Right atrium auricular region (tissue), 2 donors: Measurements from ENCODE around the gene GSTO2. TPM values are rescaled to one million over a fixed set of nuclear protein-coding genes. Genes with fewer than 3 reads are reported as not detected.

ENCODE experiments used
- DNase-seq: peaks from one replicate; pipeline ENCODE4 v3.0.0-alpha.2; 2019; ENCODE audit warnings: low spot score
- H3K27ac ChIP-seq, 2 donors: fragments of 200-600 bp; sonication (generic); 1 replicate in 1 of 2; 2 replicates in 1 of 2; pipeline ENCODE4 v1.5.1; 2016 to 2019
- H3K27me3 ChIP-seq, 2 donors: fragments of 200-600 bp; sonication (generic); one replicate each; pipeline versions ENCODE4 v1.5.1 to v1.6.0; 2017 to 2019
- H3K36me3 ChIP-seq: fragments of 200-600 bp; sonication (generic); one replicate; pipeline ENCODE4 v1.5.1; 2016
- H3K4me1 ChIP-seq, 2 donors: fragments of 200-600 bp; sonication (generic); one replicate each; pipeline versions ENCODE4 v1.5.1 to v1.6.0; 2017 to 2019
- H3K4me3 ChIP-seq, 2 donors: fragments of 200-600 bp; sonication (generic); 1 replicate in 1 of 2; 2 replicates in 1 of 2; pipeline ENCODE4 v1.5.1; 2017 to 2019; ENCODE audit warnings: mild to moderate bottlenecking in 1 of 2, moderate library complexity in 1 of 2
- H3K9me3 ChIP-seq, 2 donors: fragments of 200-600 bp; sonication (generic); one replicate each; pipeline ENCODE4 v1.5.1; 2019
- CTCF ChIP-seq, 2 donors: fragments of 200-600 bp; sonication (generic); IDR thresholded peaks; one replicate each; pipeline ENCODE4 v1.5.1; 2019; ENCODE audit warnings: antibody characterized with exemption in 2 of 2
- total RNA-seq, 2 donors: library from RNA; depleted of rRNA; stranded (reverse); fragments of >200 nt; gene quantifications; one replicate each; pipeline ENCODE4 v1.1.0, GENCODE V29; 2016

GSTO2 gene
- total RNA-seq, 2 donors from 2014 or later, result 0.55 to 0.63 TPM

GRCh38 chr10:104291439-104291951 lies 22.5 kb downstream of the GSTO2 start:
- H3K4me1 ChIP-seq, result peaks cover 0 to 10% of the 10 kb centered on the region in 2 donors
- no peaks in the 10 kb centered on the region for H3K27me3 ChIP-seq
- H3K9me3 ChIP-seq, result no peaks in the 10 kb centered on the region
- H3K36me3 ChIP-seq, result no peaks in the 10 kb centered on the region
- peak; percentile 94 for DNase-seq
- no peak overlapping the region for H3K4me3 ChIP-seq
- H3K27ac ChIP-seq, result no peak overlapping the region
- TF ChIP-seq CTCF (IDR thresholded peaks at IDR 0.05), result peak; percentile 99 to 100

DNA sequence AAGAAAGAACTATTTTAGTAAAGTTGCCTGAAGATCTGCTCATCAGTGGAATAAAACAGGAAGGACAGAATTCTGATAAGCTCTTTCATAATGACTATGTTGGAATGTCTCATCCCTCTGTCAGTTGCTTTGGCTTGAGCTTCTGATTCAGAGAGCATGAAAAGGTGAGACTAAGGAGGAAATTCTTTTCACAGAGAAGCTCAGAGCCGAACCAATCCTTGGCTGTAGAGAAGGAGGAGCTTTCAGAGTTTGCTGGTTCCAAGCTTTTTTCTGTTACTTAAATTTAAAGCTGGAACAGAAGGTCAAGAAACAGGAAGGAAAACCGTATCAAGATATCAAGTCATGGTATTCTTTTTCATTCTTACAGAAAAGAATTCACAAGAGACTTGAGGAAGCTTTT lies 24.0 kb downstream of the GSTO2 start:
- H3K9me3 ChIP-seq, result no peaks in the 10 kb centered on the region
- no peaks in the 10 kb centered on the region for H3K27me3 ChIP-seq
- no peak overlapping the region for H3K4me3 ChIP-seq
- peaks cover 0 to 21% of the 10 kb centered on the region in 2 donors for H3K4me1 ChIP-seq
- TF ChIP-seq CTCF (IDR thresholded peaks at IDR 0.05), result no peak
- no peaks in the 10 kb centered on the region for H3K36me3 ChIP-seq
- DNase-seq, result no peak
- peak overlapping the region; percentile 2 to 16 for H3K27ac ChIP-seq

DNA sequence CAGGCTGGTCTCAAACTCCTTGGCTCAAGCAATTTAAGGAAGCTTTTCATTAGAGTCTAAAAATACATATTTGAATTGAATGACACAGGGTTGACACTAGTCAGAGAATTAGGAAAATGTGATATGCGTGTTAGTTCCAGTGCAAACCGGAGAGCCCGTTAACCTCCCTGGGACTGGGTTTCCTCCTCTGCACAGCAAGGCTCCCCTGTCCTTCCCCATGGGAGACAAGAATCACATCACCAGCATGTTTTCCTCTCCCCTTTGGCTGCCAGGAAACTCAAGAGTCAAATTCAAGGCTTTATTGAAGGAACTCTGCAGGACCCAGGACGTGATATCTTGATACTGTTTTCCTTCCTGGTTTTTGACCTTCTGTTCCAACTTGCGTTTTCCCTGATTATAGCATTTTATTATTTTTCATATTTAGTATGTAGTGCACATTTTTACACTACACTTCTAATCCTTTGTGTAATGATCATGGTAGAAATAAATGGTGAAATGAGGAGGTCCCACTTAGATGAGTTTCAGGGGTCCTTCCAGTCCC lies 24.9 kb downstream of the GSTO2 start:
- H3K9me3 ChIP-seq, result no peaks in the 10 kb centered on the region
- H3K36me3 ChIP-seq, result no peaks in the 10 kb centered on the region
- DNase-seq, result no peak
- H3K4me1 ChIP-seq, result peaks cover 0 to 27% of the 10 kb centered on the region in 2 donors
- no peak for TF ChIP-seq CTCF (IDR thresholded peaks at IDR 0.05)
- peak overlapping the region in 1 of 2 donors; percentile 16 for H3K27ac ChIP-seq
- H3K27me3 ChIP-seq, result no peaks in the 10 kb centered on the region
- no peak overlapping the region for H3K4me3 ChIP-seq

DNA sequence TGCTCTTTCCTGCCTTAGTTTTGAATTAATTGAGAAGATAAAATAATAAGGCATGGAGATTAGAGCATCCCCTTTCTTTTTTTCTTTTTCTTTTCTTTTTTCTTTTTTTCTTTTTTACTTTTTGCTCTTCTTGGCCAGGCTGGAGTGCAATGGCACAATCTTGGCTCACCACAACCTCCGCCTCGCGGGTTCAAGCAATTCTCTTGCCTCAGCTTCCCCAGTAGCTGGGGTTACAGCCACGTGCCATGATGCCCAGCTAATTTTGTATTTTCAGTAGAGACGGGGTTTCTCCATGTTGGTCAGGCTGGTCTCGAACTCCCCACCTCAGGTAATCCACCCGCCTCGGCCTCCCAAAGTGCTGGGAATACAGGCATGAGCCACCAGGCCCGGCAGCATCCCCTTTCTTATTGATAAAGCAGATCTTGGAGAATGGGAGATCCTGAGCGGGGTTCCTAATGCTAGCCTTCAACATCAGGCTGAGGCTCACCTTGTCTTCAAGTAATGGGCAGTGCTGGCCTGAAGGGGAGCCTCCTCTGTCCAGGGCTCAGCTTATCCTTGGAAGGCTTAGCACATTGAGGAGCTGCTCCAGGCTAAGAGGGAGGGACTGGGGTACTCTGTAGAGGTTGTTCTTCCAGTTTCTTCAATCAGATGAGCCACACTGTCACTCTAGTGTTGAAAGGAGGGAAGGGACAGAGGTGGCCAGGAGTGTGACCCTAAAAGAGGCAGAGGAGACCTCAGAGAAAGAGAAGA lies 27.9 kb downstream of the GSTO2 start:
- no peaks in the 10 kb centered on the region for H3K27me3 ChIP-seq
- TF ChIP-seq CTCF (IDR thresholded peaks at IDR 0.05), result no peak
- H3K9me3 ChIP-seq, result no peaks in the 10 kb centered on the region
- no peak for DNase-seq
- no peaks in the 10 kb centered on the region for H3K36me3 ChIP-seq
- H3K27ac ChIP-seq, result peak overlapping the region; percentile 96 to 97
- H3K4me3 ChIP-seq, result no peak overlapping the region
- peaks cover 0 to 47% of the 10 kb centered on the region in 2 donors for H3K4me1 ChIP-seq

DNA sequence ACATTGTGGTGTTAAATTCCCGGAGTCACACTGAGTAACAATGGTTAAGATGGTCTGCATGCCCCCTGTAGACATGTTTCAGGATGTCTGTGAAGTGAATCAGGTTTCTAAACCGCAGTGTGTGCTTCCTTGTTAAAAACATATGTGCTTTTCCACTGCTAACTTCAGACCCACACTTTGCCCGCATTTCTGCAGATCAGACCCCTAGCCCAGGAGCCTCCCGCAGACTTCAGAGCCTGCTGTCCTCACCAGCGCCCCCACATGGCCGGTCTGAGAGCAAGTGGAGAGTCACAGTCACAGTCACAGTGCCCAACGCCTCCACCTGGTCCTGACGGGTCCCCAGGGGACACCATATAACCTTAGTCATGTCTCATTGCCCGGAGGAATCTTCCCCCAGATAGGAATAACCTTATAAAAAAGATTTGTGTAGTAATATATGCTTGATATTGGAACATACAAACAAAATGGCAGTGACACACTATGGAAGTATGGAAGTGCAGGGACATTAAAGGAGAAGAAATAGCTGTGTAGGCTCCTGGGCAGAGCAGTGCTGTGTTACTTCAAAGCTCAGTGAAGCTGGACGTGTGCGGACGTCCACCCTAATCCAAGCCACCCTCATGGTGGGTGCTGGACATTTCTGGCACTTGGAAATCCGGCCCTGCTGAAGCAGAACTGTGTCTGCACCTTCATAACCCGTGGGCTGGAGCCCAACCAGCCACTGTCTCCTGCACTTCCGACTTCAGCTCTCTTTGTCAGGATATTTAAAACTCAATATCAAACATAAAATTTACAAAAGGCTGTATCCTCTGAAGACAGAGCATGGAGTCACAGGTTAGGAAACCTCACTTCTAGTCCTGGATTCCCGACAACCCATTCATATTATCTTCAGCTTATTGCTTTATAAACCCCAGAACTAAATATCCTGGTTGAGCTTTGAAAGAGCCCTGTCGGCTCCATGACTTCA lies 29.0 kb downstream of the GSTO2 start:
- DNase-seq, result no peak
- H3K4me3 ChIP-seq, result no peak overlapping the region
- peaks cover 0 to 58% of the 10 kb centered on the region in 2 donors for H3K4me1 ChIP-seq
- H3K9me3 ChIP-seq, result no peaks in the 10 kb centered on the region
- no peaks in the 10 kb centered on the region for H3K36me3 ChIP-seq
- H3K27me3 ChIP-seq, result no peaks in the 10 kb centered on the region
- TF ChIP-seq CTCF (IDR thresholded peaks at IDR 0.05), result peak; percentile 18 to 57
- peak overlapping the region; percentile 96 to 97 for H3K27ac ChIP-seq
